Brain microvascular endothelial cell (primary cell): ENCODE data around the gene NETO1.

Experiments used
- DNase-seq: peaks from one replicate; pipeline ENCODE4 v3.0.0-alpha.2; 2020
- H3K27ac ChIP-seq: fragments of 250-450 bp; sonication (Bioruptor Pico); 2 replicates; pipeline ENCODE4 v1.5.1; 2020; ENCODE audit warnings: mild to moderate bottlenecking, moderate library complexity
- H3K27me3 ChIP-seq: fragments of 250-450 bp; sonication (Bioruptor Pico); replicated peaks from 2 replicates; pipeline ENCODE4 v1.5.1; 2020; ENCODE audit warnings: mild to moderate bottlenecking
- H3K36me3 ChIP-seq: fragments of 250-450 bp; sonication (Bioruptor Pico); replicated peaks from 2 replicates; pipeline ENCODE4 v1.5.1; 2020; ENCODE audit warnings: mild to moderate bottlenecking
- H3K4me3 ChIP-seq: 2 replicates; pipeline ENCODE4 v1.5.1; 2011; ENCODE audit warnings: low read depth, mild to moderate bottlenecking, control low read depth, low read length, moderate library complexity
- in situ Hi-C: cut with HindIII; loops from 2 replicates; pipeline ENCODE4 v1.10.0; 2017; ENCODE audit warnings: low sequenced_read_pairs, low pct_ligation_motif_present
- TF ChIP-seq, protein P1 (sequence below): IDR thresholded peaks from 2 replicates; pipeline ENCODE4 v1.5.1; 2011; ENCODE audit warnings: low read depth, mild to moderate bottlenecking, moderate library complexity, low read length, control low read depth, inconsistent platforms; ENCODE audit errors: missing control alignments

NETO1 gene

DNA sequence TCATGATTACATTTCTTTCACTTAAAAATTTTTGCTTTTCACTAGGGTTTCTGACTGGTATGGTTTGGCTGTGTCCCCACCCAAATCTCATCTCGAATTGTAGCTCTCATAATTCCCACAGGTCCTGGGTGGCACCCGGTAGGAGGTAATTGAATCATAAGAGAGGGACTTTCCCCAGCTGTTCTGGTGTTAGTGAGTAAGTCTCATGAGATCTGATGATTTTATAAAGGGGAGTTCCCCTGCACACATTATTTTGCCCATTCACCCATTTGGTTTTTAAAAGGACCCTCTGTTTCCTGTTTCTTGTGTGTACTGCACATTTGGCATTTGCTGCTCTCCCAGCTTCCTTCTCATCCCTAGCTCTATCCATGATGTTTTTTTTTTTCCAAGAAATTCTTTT lies 27.8 kb upstream of the NETO1 start:
- in situ Hi-C loops, result no loop called here
- TF ChIP-seq, protein P1, sequence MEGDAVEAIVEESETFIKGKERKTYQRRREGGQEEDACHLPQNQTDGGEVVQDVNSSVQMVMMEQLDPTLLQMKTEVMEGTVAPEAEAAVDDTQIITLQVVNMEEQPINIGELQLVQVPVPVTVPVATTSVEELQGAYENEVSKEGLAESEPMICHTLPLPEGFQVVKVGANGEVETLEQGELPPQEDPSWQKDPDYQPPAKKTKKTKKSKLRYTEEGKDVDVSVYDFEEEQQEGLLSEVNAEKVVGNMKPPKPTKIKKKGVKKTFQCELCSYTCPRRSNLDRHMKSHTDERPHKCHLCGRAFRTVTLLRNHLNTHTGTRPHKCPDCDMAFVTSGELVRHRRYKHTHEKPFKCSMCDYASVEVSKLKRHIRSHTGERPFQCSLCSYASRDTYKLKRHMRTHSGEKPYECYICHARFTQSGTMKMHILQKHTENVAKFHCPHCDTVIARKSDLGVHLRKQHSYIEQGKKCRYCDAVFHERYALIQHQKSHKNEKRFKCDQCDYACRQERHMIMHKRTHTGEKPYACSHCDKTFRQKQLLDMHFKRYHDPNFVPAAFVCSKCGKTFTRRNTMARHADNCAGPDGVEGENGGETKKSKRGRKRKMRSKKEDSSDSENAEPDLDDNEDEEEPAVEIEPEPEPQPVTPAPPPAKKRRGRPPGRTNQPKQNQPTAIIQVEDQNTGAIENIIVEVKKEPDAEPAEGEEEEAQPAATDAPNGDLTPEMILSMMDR, result no peak
- H3K36me3 ChIP-seq, result no peaks in the 10 kb centered on the region
- no peaks in the 10 kb centered on the region for H3K27me3 ChIP-seq
- H3K27ac ChIP-seq, result no peak overlapping the region
- peak; percentile 2 for DNase-seq
- H3K4me3 ChIP-seq, result no peak overlapping the region

DNA sequence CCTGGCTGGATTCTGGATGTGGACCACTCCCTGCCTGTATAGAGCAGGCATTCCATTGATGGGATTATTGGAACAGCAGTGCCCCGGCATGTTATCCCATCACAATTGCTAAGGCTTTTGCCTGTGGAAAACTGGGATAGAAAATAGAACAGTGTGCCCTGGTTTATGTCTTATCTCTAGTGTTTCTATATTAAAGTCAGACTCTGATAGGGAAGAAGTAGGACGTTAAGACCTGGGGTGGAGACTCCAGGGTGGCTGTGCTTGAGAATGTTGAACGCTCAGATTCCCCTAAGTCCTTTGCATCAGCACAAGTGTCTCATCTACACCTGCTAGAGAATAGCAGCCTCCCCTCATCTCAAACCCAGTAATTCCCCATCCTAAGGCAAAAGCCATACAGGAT lies 10.8 kb upstream of the NETO1 start:
- Histone ChIP-seq H3K36me3 (no peaks in the 10 kb centered on the region), H3K27ac (no peak overlapping the region), H3K27me3 (no peaks in the 10 kb centered on the region), H3K4me3 (no peak overlapping the region)
- in situ Hi-C loops, result no loop called here
- TF ChIP-seq, protein P1, result no peak
- DNase-seq, result no peak

DNA sequence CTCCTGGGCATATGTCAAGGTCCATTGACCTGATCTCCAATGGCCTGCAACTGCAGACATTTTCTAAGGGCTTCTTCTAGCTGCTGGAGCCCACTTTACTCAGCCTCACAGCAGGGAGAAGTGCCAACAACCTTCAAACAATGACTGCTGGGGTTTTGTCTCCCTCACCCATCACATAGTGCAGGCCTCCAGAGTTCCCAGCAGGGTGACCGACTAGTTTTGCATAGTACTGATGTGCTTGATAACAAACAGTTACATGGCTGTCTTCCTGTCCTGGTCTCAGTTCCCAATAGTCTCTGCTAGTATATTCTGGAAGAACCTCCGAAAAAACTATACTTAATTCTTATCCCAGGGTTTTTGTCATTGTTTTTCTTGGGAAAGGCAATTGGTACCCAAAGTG lies 10.4 kb upstream of the NETO1 start:
- Histone ChIP-seq H3K27ac (no peak overlapping the region), H3K4me3 (no peak overlapping the region), H3K27me3 (no peaks in the 10 kb centered on the region), H3K36me3 (no peaks in the 10 kb centered on the region)
- in situ Hi-C loops, result no loop called here
- DNase-seq, result no peak
- TF ChIP-seq, protein P1, result no peak

DNA sequence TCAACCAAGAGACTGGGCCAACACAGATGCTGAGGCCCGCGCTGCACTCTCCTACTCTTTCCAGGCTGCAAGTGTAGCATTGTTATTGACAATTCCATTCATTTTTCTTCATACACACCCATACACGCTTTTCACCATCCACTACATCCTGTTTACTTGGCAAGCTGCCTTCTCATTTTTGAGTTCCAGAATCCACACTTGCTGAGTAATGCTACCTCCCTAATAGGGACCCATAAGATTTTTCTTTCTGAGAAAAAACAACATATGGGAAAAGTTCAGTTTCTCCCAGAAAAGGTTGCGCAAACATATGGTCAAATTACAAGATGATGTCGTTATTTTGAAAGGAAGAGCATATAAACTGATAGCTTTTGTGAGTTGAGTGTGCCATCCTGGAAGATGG lies 3.3 kb upstream of the NETO1 start:
- Histone ChIP-seq H3K36me3 (no peaks in the 10 kb centered on the region), H3K27me3 (peaks cover 8% of the 10 kb centered on the region), H3K27ac (no peak overlapping the region), H3K4me3 (no peak overlapping the region)
- TF ChIP-seq, protein P1, result no peak
- peak; percentile 40 for DNase-seq
- in situ Hi-C loops, result no loop called here

DNA sequence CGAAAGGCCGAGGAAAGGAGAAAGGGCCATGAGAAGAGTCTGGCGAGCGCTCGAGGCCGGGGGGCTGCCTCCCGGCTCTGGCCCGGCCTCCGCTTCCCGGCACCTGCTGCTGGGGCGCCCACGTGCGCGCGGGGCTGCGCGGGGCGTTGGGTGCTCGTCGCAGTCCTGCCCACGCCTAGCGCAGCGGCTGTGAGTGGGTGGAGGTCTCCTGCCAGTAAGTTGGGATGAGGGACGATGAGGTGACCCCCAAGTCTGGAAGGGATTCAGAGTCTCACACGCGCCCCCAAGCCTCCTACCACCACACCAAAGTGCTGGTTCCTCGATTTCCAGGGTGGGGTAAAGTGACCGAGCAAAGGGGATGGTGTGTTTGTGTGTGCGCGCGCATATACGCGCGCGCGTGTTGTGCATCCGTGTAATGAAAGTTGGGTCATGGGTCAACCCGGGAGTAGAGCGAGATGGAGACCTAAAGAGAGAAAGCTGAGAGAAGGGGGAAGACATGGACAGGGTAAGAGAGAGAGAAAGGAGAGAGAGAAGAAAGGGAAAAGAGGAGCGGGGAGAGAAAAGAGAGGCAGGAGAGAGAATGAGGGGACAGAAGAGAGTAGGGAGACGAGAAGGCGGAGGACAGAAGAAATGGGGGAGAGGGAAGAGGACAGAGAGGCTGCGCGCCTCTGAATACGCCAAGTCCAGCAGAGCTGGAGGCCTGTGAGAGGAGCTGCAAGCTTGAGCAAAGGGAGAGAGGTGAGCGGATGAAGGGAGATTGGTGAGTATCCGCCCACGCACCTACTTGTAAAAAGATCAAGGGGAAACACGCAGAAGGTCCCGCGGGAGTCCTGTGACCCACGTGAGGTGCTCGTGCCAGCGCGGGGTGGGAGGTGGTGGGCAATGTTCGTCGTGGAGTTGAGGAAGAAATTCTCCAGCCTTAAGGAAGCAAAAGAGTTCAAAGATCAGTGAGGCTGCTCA lies 1.7 kb upstream of the NETO1 start:
- peak overlapping the region; percentile 50 for H3K4me3 ChIP-seq

More for the DNA sequence above, 1.7 kb upstream of the NETO1 start:
- no peak overlapping the region for H3K27ac ChIP-seq
- in situ Hi-C loops, result no loop called here
- TF ChIP-seq, protein P1, result no peak
- DNase-seq, result no peak
- peaks cover 8% of the 10 kb centered on the region for H3K27me3 ChIP-seq
- no peaks in the 10 kb centered on the region for H3K36me3 ChIP-seq
